Type B pancreatic cell (in vitro differentiated cells): ENCODE data around the gene AQP10. TPM values are rescaled to one million over a fixed set of nuclear protein-coding genes. Genes with fewer than 3 reads are reported as not detected.
A peak's percentile ranks its signal among the peaks of the same experiment; 100 is the strongest.

ENCODE experiments used
- DNase-seq: peaks from one replicate; pipeline ENCODE4 v3.0.0; 2021; ENCODE audit warnings: mixed read lengths; ENCODE audit not compliant: unreplicated experiment; ENCODE audit errors: extremely low spot score
- H3K27ac Mint-ChIP-seq: 2 replicates; pipeline ENCODE4 v1.8.0; 2021; ENCODE audit warnings: mild to moderate bottlenecking, mixed read lengths
- H3K27me3 Mint-ChIP-seq: 2 replicates; pipeline ENCODE4 v1.8.0; 2021; ENCODE audit warnings: mixed read lengths
- H3K36me3 Mint-ChIP-seq: 2 replicates; pipeline ENCODE4 v1.8.0; 2021; ENCODE audit warnings: mixed read lengths
- H3K4me1 Mint-ChIP-seq: one replicate; pipeline ENCODE4 v1.8.0; 2021; ENCODE audit warnings: mixed read lengths; ENCODE audit not compliant: unreplicated experiment
- H3K4me3 Mint-ChIP-seq: 2 replicates; pipeline ENCODE4 v1.8.0; 2021; ENCODE audit warnings: mild to moderate bottlenecking, mixed read lengths
- H3K9me3 Mint-ChIP-seq: 2 replicates; pipeline ENCODE4 v1.8.0; 2021; ENCODE audit warnings: mixed read lengths
- CTCF ChIP-seq: fragments of 200-600 bp; sonication (generic); conservative IDR thresholded peaks from 2 replicates; pipeline ENCODE4 v1.5.0; 2021; ENCODE audit warnings: antibody characterized with exemption, mild to moderate bottlenecking
- total RNA-seq: library from RNA; stranded (reverse); gene quantifications from 2 replicates; pipeline ENCODE4 v1.2.1, GENCODE V29; 2021; ENCODE audit warnings: low replicate concordance

The AQP10 gene
- total RNA-seq, 1 donor from 2014 or later: 0.27 TPM

- Mint-ChIP-seq H3K4me3 (peak overlapping the region; percentile 92), H3K4me1 (peaks cover 40% of the 10 kb centered on the region), H3K36me3 (peaks cover 3% of the 10 kb centered on the region), H3K27me3 (peaks cover 32% of the 10 kb centered on the region), H3K27ac (peak overlapping the region; percentile 77), H3K9me3 (no peaks in the 10 kb centered on the region)
- peak; percentile 80 for DNase-seq
- peak; percentile 72 for TF ChIP-seq CTCF
Observed at GRCh38 chr1:154325583-154326545, 5.0 kb downstream of the AQP10 start.

GRCh38 chr1:154326546-154327465, 5.9 kb downstream of the AQP10 start:
- no peak for DNase-seq
- no peaks in the 10 kb centered on the region for H3K9me3 Mint-ChIP-seq
- TF ChIP-seq CTCF: peak; percentile 48
- H3K4me1 Mint-ChIP-seq: peaks cover 34% of the 10 kb centered on the region
- H3K4me3 Mint-ChIP-seq: peak overlapping the region; percentile 92
- peaks cover 4% of the 10 kb centered on the region for H3K36me3 Mint-ChIP-seq
- peak overlapping the region; percentile 77 for H3K27ac Mint-ChIP-seq
- H3K27me3 Mint-ChIP-seq: peaks cover 24% of the 10 kb centered on the region

- TF ChIP-seq CTCF: no peak
- DNase-seq: no peak
- H3K27me3 Mint-ChIP-seq: peaks cover 18% of the 10 kb centered on the region
- peaks cover 34% of the 10 kb centered on the region for H3K4me1 Mint-ChIP-seq
- H3K27ac Mint-ChIP-seq: no peak overlapping the region
- H3K36me3 Mint-ChIP-seq: peaks cover 4% of the 10 kb centered on the region
- no peaks in the 10 kb centered on the region for H3K9me3 Mint-ChIP-seq
- peak overlapping the region; percentile 76 for H3K4me3 Mint-ChIP-seq
Observed at GRCh38 chr1:154327466-154328317, 6.8 kb downstream of the AQP10 start.

- Mint-ChIP-seq H3K9me3 (no peaks in the 10 kb centered on the region), H3K27me3 (peaks cover 14% of the 10 kb centered on the region), H3K36me3 (peaks cover 4% of the 10 kb centered on the region), H3K4me3 (peak overlapping the region; percentile 76), H3K27ac (no peak overlapping the region), H3K4me1 (peaks cover 34% of the 10 kb centered on the region)
- no peak for TF ChIP-seq CTCF
- no peak for DNase-seq
Observed at GRCh38 chr1:154328318-154329151, 7.6 kb downstream of the AQP10 start.
